ENCODE data around the gene RNF41. TPM values are rescaled to one million over a fixed set of nuclear protein-coding genes. Genes with fewer than 3 reads are reported as not detected.
A peak's percentile ranks its signal among the peaks of the same experiment; 100 is the strongest.

The RNF41 gene
- total and polyA plus RNA-seq, 3 experiments from 2014 or later, result 41.2 to 47.4 (median 42.3) TPM

DNA sequence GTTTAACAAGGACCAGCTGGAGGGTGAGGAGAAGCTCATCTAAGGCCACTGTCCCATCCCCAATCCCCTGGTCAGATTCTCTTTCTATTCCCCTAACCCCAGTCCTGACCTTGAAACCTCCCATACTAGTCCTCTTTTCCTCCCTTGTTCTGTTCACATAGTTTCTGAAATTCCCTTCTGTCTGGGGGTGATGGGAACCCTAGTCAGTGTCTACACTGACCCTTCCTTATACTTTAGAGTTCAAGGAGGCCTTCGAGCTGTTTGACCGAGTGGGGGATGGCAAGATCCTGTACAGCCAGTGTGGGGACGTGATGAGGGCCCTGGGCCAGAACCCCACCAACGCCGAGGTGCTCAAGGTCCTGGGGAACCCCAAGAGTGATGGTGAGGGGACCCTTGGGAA is 66.9 kb downstream of the RNF41 start:
- CTCF ChIA-PET, result interaction anchor here (0.8 to 3.2 kb wide), 5 partner anchors 11 to 36 kb away, joined by 3 to 16 read pairs (median 7); partner anchors contain the start of genes SMARCC2 and ZC3H10
- peak overlapping the region in 2 of 7 donors; percentile 32 to 79 for H3K4me3 Mint-ChIP-seq
- POLR2A ChIA-PET, result no interaction called here

DNA sequence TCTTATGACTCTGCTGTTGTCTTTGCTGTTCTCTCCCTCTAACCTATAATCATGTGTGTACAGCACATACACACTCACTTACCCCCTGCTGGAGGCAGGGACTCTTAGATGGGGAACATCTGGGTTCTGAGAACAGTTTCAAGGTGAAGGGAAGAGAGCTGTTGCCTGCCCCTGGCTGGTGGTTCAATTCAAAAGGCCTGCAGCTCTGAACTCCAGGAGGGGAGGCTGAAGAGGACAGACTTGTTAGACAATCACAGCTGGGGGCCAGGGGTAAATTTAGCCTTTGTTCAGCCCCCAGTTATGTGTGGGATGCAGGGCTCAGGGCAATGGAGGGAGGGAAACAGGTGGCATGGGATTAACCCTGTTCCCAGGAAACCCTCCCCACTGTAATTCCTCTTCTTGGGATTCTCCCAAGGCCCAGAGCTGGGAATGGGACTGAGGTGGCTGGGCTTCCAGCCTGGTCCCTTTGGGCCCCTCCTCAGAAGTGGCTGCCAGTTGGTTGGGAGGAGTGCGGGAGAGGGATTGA is 67.4 kb downstream of the RNF41 start:
- Mint-ChIP-seq H3K4me3 (peak overlapping the region in 2 of 7 donors; percentile 26 to 63), H3K4me1 (peaks cover 43 to 47% (median 45%) of the 10 kb centered on the region in 3 donors), H3K27me3 (no peaks in the 10 kb centered on the region), H3K9me3 (no peaks in the 10 kb centered on the region), H3K27ac (peak overlapping the region in 1 of 8 donors; percentile 97), H3K36me3 (peaks cover 0 to 19% (median 3%) of the 10 kb centered on the region in 3 donors)
- H3K4me3 ChIP-seq (ENCODE audit: low read length), result no peak overlapping the region
- peaks cover 36% of the 10 kb centered on the region for H3K4me1 ChIP-seq (ENCODE audit: insufficient read depth, low read length)
- no peaks in the 10 kb centered on the region for H3K9me3 ChIP-seq (ENCODE audit: low read length)
- peaks cover 2% of the 10 kb centered on the region for H3K36me3 ChIP-seq (ENCODE audit: insufficient read depth, low read length)
- DNase-seq, result no peak
- no peaks in the 10 kb centered on the region for H3K27me3 ChIP-seq (ENCODE audit: insufficient read depth, low read length, poor library complexity, severe bottlenecking)
- CTCF ChIA-PET, result interaction anchor here (1.4 to 3.2 kb wide), 2 partner anchors 35 kb away, joined by 7 to 16 read pairs; partner anchors contain the start of genes SMARCC2 and ZC3H10
- POLR2A ChIA-PET, result no interaction called here
- no peak overlapping the region for H3K27ac ChIP-seq (ENCODE audit: low read depth, low read length)

More for the DNA sequence above, 66.9 kb downstream of the RNF41 start:
- peaks cover 5% of the 10 kb centered on the region for H3K36me3 ChIP-seq (ENCODE audit: insufficient read depth, low read length)
- Mint-ChIP-seq H3K9me3 (no peaks in the 10 kb centered on the region), H3K4me1 (peaks cover 47 to 52% (median 50%) of the 10 kb centered on the region in 3 donors), H3K36me3 (peaks cover 0 to 24% (median 3%) of the 10 kb centered on the region in 3 donors), H3K27me3 (no peaks in the 10 kb centered on the region), H3K27ac (peak overlapping the region in 1 of 8 donors; percentile 97)
- DNase-seq, result no peak
- peaks cover 41% of the 10 kb centered on the region for H3K4me1 ChIP-seq (ENCODE audit: insufficient read depth, low read length)
- no peak overlapping the region for H3K27ac ChIP-seq (ENCODE audit: low read depth, low read length)
- no peaks in the 10 kb centered on the region for H3K9me3 ChIP-seq (ENCODE audit: low read length)
- no peaks in the 10 kb centered on the region for H3K27me3 ChIP-seq (ENCODE audit: insufficient read depth, low read length, poor library complexity, severe bottlenecking)
- H3K4me3 ChIP-seq (ENCODE audit: low read length), result no peak overlapping the region

DNA sequence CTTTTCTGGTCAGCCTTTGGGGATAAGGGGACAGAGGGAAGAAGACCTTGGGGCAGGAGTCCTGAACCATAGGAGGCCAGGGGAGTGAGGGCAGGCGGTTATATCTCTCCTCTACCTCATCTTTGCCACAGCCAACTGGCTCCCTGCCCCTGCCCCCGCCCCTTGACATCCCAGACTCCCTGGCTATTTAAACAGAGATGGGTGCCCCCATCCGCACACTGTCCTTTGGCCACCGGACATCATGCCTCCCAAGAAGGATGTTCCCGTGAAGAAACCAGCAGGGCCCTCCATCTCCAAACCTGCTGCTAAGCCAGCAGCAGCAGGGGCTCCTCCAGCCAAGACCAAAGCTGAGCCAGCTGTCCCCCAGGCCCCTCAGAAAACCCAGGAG is 68.0 kb downstream of the RNF41 start:
- H3K36me3 Mint-ChIP-seq, result peaks cover 0 to 12% (median 3%) of the 10 kb centered on the region in 3 donors
- H3K27me3 Mint-ChIP-seq, result no peaks in the 10 kb centered on the region
- H3K4me1 Mint-ChIP-seq, result peaks cover 38 to 41% (median 39%) of the 10 kb centered on the region in 3 donors
- H3K4me3 Mint-ChIP-seq, result peak overlapping the region in 5 of 7 donors; percentile 23 to 91 (median 41)
- no peaks in the 10 kb centered on the region for H3K9me3 Mint-ChIP-seq
- no peaks in the 10 kb centered on the region for H3K36me3 ChIP-seq (ENCODE audit: insufficient read depth, low read length)
- ChIA-PET POLR2A (no interaction called here), CTCF (no interaction called here)
- no peak overlapping the region for H3K4me3 ChIP-seq (ENCODE audit: low read length)
- no peaks in the 10 kb centered on the region for H3K9me3 ChIP-seq (ENCODE audit: low read length)
- peak overlapping the region in 1 of 8 donors; percentile 97 for H3K27ac Mint-ChIP-seq
- DNase-seq, result no peak
- peaks cover 30% of the 10 kb centered on the region for H3K4me1 ChIP-seq (ENCODE audit: insufficient read depth, low read length)
- peak overlapping the region; percentile 80 for H3K27ac ChIP-seq (ENCODE audit: low read depth, low read length)
- no peaks in the 10 kb centered on the region for H3K27me3 ChIP-seq (ENCODE audit: insufficient read depth, low read length, poor library complexity, severe bottlenecking)

DNA sequence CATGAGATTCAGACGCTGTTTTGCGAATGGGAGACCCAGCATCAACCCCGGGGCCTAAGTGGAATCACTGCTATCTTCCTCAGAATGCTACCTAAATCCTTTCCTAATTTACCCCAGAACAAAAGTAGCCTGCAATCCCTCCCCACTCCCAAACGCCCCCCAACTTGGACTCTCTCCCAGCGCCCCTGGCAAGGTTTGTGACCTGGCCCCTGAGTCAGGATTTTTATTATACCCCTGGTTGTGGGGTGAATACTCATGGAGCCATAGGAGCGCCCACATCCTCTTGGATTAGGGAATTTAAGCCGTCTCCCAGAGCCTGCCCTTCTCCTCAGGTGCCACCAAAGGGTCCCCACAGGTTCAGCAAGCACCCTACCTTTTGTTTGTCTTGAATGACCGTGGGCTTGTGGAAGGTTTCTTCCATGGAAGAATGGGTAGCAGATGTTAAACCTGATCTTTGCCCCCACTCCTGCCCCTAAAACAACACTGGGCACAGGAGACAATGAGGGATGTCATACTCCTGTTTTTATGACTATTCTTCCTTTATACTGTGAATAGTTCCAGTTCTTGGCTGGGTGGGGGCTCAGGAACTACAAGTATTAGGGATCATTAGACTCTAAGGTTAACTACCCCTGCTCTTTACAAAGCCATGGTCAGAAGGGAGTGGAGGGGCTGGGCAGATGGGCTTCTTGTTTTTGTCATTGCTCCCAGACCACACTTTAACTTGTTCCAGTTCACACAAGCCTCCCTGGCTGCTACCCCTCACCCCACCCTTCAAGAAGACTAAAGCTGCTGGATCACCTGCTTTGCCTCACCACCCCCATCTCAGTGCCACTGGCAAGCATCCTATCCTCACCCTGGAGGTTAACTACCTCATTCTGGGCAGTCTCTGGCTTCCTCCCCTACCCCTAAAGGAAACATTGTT is 68.7 kb downstream of the RNF41 start:
- Histone ChIP-seq H3K27me3 (ENCODE audit: insufficient read depth, low read length, poor library complexity, severe bottlenecking) (no peaks in the 10 kb centered on the region), H3K4me1 (ENCODE audit: insufficient read depth, low read length) (peaks cover 30% of the 10 kb centered on the region), H3K27ac (ENCODE audit: low read depth, low read length) (peak overlapping the region; percentile 80), H3K36me3 (ENCODE audit: insufficient read depth, low read length) (no peaks in the 10 kb centered on the region), H3K4me3 (ENCODE audit: low read length) (peak overlapping the region; percentile 60), H3K9me3 (ENCODE audit: low read length) (no peaks in the 10 kb centered on the region)
- DNase-seq, result no peak
- CTCF ChIA-PET, result interaction anchor here (1.5 kb wide), 1 partner anchor 35 kb away, joined by 7 read pairs; the partner anchor contains the start of gene ZC3H10
- Mint-ChIP-seq H3K4me3 (peak overlapping the region; percentile 89 to 98 (median 91)), H3K36me3 (peaks cover 0 to 6% (median 2%) of the 10 kb centered on the region in 3 donors), H3K4me1 (peaks cover 36 to 41% (median 38%) of the 10 kb centered on the region in 3 donors), H3K27ac (peak overlapping the region; percentile 85 to 98 (median 96)), H3K9me3 (no peaks in the 10 kb centered on the region), H3K27me3 (no peaks in the 10 kb centered on the region)
- POLR2A ChIA-PET, result interaction anchor here (1.6 kb wide), 1 partner anchor 35 kb away, joined by 14 read pairs; the partner anchor contains the start of genes RPL41 and ZC3H10

Other genes with a start within 250 kb of the RNF41 start
- 10 to 100 TPM; 36.6 to 38.3 TPM for gene RAB5B, start 247.8 kb downstream of the RNF41 start, total RNA-seq
- 68.5 TPM for gene RAB5B, start 247.8 kb downstream of the RNF41 start, polyA plus RNA-seq
- gene SUOX, start 224.6 kb downstream of the RNF41 start, total RNA-seq, result 1 to 10 TPM; 2.3 to 2.5 TPM
- 0.90 TPM for gene SUOX, start 224.6 kb downstream of the RNF41 start, polyA plus RNA-seq
- 10 to 100 TPM; 11.0 to 11.6 TPM for gene IKZF4, start 200.9 kb downstream of the RNF41 start, total RNA-seq
- 0.86 TPM for gene IKZF4, start 200.9 kb downstream of the RNF41 start, polyA plus RNA-seq
- 10 to 100 TPM; 48.8 to 59.9 TPM for gene RPS26, start 180.0 kb downstream of the RNF41 start, total RNA-seq
- gene RPS26, start 180.0 kb downstream of the RNF41 start, polyA plus RNA-seq, result 1,127 TPM
- 1 to 10 TPM; 1.7 to 1.9 TPM for gene ERBB3, start 141.8 kb downstream of the RNF41 start, total RNA-seq
- gene ERBB3, start 141.8 kb downstream of the RNF41 start, polyA plus RNA-seq, result 0.63 TPM
- 100 to 1,000 TPM; 468 to 504 TPM for gene PA2G4, start 117.4 kb downstream of the RNF41 start, total RNA-seq
- gene PA2G4, start 117.4 kb downstream of the RNF41 start, polyA plus RNA-seq, result 249 TPM
- 1,000 to 10,000 TPM; 5,711 to 5,990 TPM for gene RPL41, start 105.3 kb downstream of the RNF41 start, total RNA-seq
- gene RPL41, start 105.3 kb downstream of the RNF41 start, polyA plus RNA-seq, result 7,268 TPM
- gene ZC3H10, start 103.7 kb downstream of the RNF41 start, total RNA-seq, result 1 to 10 TPM; 8.1 to 9.0 TPM
- gene ZC3H10, start 103.7 kb downstream of the RNF41 start, polyA plus RNA-seq, result 3.2 TPM
- 100 to 1,000 TPM; 185 to 191 TPM for gene ESYT1, start 93.7 kb downstream of the RNF41 start, total RNA-seq
- 374 TPM for gene ESYT1, start 93.7 kb downstream of the RNF41 start, polyA plus RNA-seq
- 10 to 100 TPM; 68.6 to 70.0 TPM for gene MYL6B, start 69.3 kb downstream of the RNF41 start, total RNA-seq
- gene MYL6B, start 69.3 kb downstream of the RNF41 start, polyA plus RNA-seq, result 6.2 TPM
- gene MYL6, start 63.6 kb downstream of the RNF41 start, total RNA-seq, result 1,000 to 10,000 TPM; 1,010 to 1,017 TPM
- gene MYL6, start 63.6 kb downstream of the RNF41 start, polyA plus RNA-seq, result 2,423 TPM
- gene SMARCC2, start 32.4 kb downstream of the RNF41 start, total RNA-seq, result 100 to 1,000 TPM; 107 to 118 TPM
- 92.4 TPM for gene SMARCC2, start 32.4 kb downstream of the RNF41 start, polyA plus RNA-seq
- gene NABP2, start 2.4 kb upstream of the RNF41 start, total RNA-seq, result 100 to 1,000 TPM; 102 to 104 TPM
- gene NABP2, start 2.4 kb upstream of the RNF41 start, polyA plus RNA-seq, result 4.6 TPM
- under 1 TPM; 0.35 to 0.62 TPM for gene SLC39A5, start 8.1 kb upstream of the RNF41 start, total RNA-seq
- gene SLC39A5, start 8.1 kb upstream of the RNF41 start, polyA plus RNA-seq, result not detected
- gene ANKRD52, start 36.5 kb upstream of the RNF41 start, total RNA-seq, result 10 to 100 TPM; 67.0 to 69.9 TPM
- 16.1 TPM for gene ANKRD52, start 36.5 kb upstream of the RNF41 start, polyA plus RNA-seq
- 10 to 100 TPM; 14.3 to 14.4 TPM for gene COQ10A, start 45.0 kb upstream of the RNF41 start, total RNA-seq
- gene COQ10A, start 45.0 kb upstream of the RNF41 start, polyA plus RNA-seq, result 14.2 TPM
- 100 to 1,000 TPM; 279 to 286 TPM for gene CS, start 78.4 kb upstream of the RNF41 start, total RNA-seq
- 78.8 TPM for gene CS, start 78.4 kb upstream of the RNF41 start, polyA plus RNA-seq
- 100 to 1,000 TPM; 165 to 167 TPM for gene CNPY2, start 94.1 kb upstream of the RNF41 start, total RNA-seq
- gene CNPY2, start 94.1 kb upstream of the RNF41 start, polyA plus RNA-seq, result 188 TPM
- 10 to 100 TPM; 36.6 to 40.4 TPM for gene PAN2, start 112.1 kb upstream of the RNF41 start, total RNA-seq
- gene PAN2, start 112.1 kb upstream of the RNF41 start, polyA plus RNA-seq, result 5.4 TPM
- gene IL23A, start 117.0 kb upstream of the RNF41 start, total RNA-seq, result 10 to 100 TPM; 26.9 to 29.6 TPM
- 26.4 TPM for gene IL23A, start 117.0 kb upstream of the RNF41 start, polyA plus RNA-seq
- 10 to 100 TPM; 61.6 to 63.5 TPM for gene STAT2, start 138.2 kb upstream of the RNF41 start, total RNA-seq
- gene STAT2, start 138.2 kb upstream of the RNF41 start, polyA plus RNA-seq, result 65.0 TPM
- gene APOF, start 140.9 kb upstream of the RNF41 start, total RNA-seq, result not detected
- not detected for gene APOF, start 140.9 kb upstream of the RNF41 start, polyA plus RNA-seq
- gene TIMELESS, start 227.5 kb upstream of the RNF41 start, total RNA-seq, result 10 to 100 TPM; 61.9 to 64.1 TPM
- gene TIMELESS, start 227.5 kb upstream of the RNF41 start, polyA plus RNA-seq, result 3.9 TPM
- not detected for gene MIP, start 232.7 kb upstream of the RNF41 start, total RNA-seq
- 0.07 TPM for gene MIP, start 232.7 kb upstream of the RNF41 start, polyA plus RNA-seq
- gene SPRYD4, start 246.7 kb upstream of the RNF41 start, total RNA-seq, result 1 to 10 TPM; 3.7 to 3.9 TPM
- 1.1 TPM for gene SPRYD4, start 246.7 kb upstream of the RNF41 start, polyA plus RNA-seq